ENCODE results near the gene WDFY3.

WDFY3 gene

GRCh38 chr4:84782517-84782916 is 184.0 kb downstream of the WDFY3 start:
- TF ChIP-seq CTCF (IDR thresholded peaks at IDR 0.05; ENCODE audit: low read depth, low read length, missing control alignments): no peak
- DNase-seq (ENCODE audit: extremely low read depth, low read depth): no peak
- H3K4me3 ChIP-seq (replicated peaks; ENCODE audit: low read depth, low read length): no peak overlapping the region

DNA sequence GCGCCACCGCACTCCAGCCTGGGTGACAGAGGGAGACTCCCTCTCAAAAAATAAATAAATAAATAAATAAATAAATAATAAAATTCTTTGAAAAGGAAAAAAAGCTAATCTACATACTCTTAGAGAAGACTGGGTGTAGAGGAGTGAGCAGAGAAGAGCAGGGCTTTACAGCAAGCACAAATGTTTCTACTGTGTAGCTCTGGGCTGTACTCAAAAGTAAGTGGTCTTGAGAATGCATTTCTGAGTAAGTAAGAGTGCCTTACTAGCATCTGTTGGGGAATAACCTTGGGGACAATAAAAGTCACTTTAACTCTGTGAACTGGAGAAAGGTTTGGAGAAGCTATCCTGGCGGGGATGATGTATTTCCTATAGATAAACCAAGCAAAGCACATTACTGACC is 185.8 kb downstream of the WDFY3 start:
- TF ChIP-seq CTCF (IDR thresholded peaks at IDR 0.05; ENCODE audit: low read depth, low read length, missing control alignments): no peak
- no peak for DNase-seq (ENCODE audit: extremely low read depth, low read depth)
- no peak overlapping the region for H3K4me3 ChIP-seq (replicated peaks; ENCODE audit: low read depth, low read length)

GRCh38 chr4:84778041-84778440 is 188.4 kb downstream of the WDFY3 start:
- no peak for TF ChIP-seq CTCF (IDR thresholded peaks at IDR 0.05; ENCODE audit: low read depth, low read length, missing control alignments)
- no peak for DNase-seq (ENCODE audit: extremely low read depth, low read depth)
- H3K4me3 ChIP-seq (replicated peaks; ENCODE audit: low read depth, low read length): no peak overlapping the region

GRCh38 chr4:84767168-84767567 is 199.3 kb downstream of the WDFY3 start:
- no peak for DNase-seq (ENCODE audit: extremely low read depth, low read depth)
- TF ChIP-seq CTCF (IDR thresholded peaks at IDR 0.05; ENCODE audit: low read depth, low read length, missing control alignments): no peak

DNA sequence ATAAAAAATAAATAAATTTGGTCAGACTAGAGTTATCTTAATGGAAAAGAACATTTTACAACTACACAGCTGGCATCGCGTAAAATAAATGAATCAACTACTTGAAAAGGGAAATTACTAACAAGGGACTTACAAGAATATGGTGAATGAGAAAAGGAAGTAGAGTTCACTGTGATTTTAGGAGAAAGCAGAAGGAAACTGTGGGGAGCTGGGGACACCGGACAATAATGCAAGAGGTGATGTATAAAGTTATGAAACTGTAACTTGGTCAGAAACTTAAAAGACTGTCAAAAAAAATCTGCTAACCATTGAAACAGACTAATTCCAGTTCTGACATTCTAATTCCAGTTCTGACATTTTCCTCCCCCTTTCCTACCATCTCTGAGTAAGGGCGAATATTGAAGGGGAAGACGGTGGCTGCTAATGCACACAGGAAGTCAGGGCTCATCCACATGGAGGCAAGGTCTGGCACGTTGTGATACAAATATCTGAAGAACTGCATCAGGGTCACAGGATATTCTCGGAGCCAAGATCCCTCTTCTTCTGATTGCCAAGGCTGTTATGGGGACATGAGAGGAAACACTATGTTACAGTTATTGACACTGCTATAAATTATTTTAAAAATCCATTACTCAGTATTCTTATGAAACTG is 213.0 kb downstream of the WDFY3 start:
- H3K4me3 ChIP-seq (replicated peaks; ENCODE audit: low read depth, low read length): no peak overlapping the region
- no peak for DNase-seq (ENCODE audit: extremely low read depth, low read depth)
- no peak for TF ChIP-seq CTCF (IDR thresholded peaks at IDR 0.05; ENCODE audit: low read depth, low read length, missing control alignments)

More at GRCh38 chr4:84767168-84767567, 199.3 kb downstream of the WDFY3 start:
- no peak overlapping the region for H3K4me3 ChIP-seq (replicated peaks; ENCODE audit: low read depth, low read length)

- no peak for DNase-seq (ENCODE audit: extremely low read depth, low read depth)
- H3K4me3 ChIP-seq (replicated peaks; ENCODE audit: low read depth, low read length): no peak overlapping the region
- TF ChIP-seq CTCF (IDR thresholded peaks at IDR 0.05; ENCODE audit: low read depth, low read length, missing control alignments): no peak
Measured at GRCh38 chr4:84751707-84752106, 214.8 kb downstream of the WDFY3 start.

DNA sequence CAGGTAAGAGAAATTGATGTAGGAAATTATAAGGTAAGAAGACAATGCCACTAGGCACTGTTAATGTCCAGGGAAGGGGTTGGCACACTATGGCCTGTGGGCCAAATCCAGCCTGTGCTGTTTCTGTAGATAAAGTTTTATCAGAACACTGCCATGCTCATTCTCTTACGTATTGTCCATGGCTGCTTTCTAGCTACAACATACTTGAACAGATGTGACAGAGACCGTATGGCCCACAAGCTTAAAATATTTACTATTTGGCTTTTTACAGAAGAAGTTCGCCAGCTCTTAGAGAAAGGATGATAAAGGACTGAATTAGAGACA is 215.6 kb downstream of the WDFY3 start:
- H3K4me3 ChIP-seq (replicated peaks; ENCODE audit: low read depth, low read length): no peak overlapping the region
- no peak for DNase-seq (ENCODE audit: extremely low read depth, low read depth)
- TF ChIP-seq CTCF (IDR thresholded peaks at IDR 0.05; ENCODE audit: low read depth, low read length, missing control alignments): no peak

Data from HFF-Myc (cell line).